OCI-LY1 (cell line): Measurements from ENCODE around the gene CCNDBP1.

Experiments
- CTCF ChIP-seq: fragments of 200-600 bp; sonication (generic), shearing (Covaris generic); IDR thresholded peaks from 2 replicates; pipeline ENCODE4 v1.5.1; 2017; ENCODE audit warnings: mild to moderate bottlenecking, antibody characterized with exemption, low read length, moderate library complexity, mixed read lengths
- EZH2 ChIP-seq: fragments of 200-600 bp; sonication (generic), shearing (Covaris generic); IDR thresholded peaks from 2 replicates; pipeline ENCODE4 v1.8.0; 2017; ENCODE audit warnings: borderline replicate concordance, mixed run types, mild to moderate bottlenecking, antibody characterized with exemption, low read length, moderate library complexity, mixed read lengths

DNA sequence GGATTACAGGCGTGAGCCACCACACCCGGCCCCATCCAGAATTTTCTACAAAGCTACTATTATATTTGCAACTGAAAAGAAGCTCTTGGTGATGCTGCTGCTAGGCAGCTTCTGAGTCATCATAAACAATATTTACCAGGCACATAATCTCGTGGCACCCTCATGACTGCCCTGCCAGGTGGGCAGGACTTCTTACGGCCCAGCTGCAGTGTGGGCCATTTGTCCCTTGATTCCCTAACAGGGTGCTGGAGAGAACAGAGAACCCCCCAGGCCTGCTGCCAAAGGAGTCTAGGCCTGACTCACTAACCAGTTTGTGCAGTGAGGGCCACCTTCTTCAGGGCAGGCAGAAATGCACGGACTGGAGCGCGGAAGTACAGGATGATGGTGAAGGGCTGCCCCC lies 30.8 kb downstream of the CCNDBP1 start:
- TF ChIP-seq CTCF (no peak), EZH2 (no peak)
